K562 (cell line): ENCODE measurements around the gene TBCC. TPM values are rescaled to one million over a fixed set of nuclear protein-coding genes. Genes with fewer than 3 reads are reported as not detected.

Experiments used
- BMI1 ChIP-seq: fragments of 150-350 bp; IDR thresholded peaks from 2 replicates; pipeline ENCODE4 v1.6.1; 2014; ENCODE audit warnings: low read length
- CREB1 ChIP-seq, 2 experiments: sonication (generic) in 1 of 2; formaldehyde crosslinking in 1 of 2; IDR thresholded peaks; 2 replicates each; pipeline versions ENCODE4 v1.6.1 to v1.8.0; 2012 to 2022; ENCODE audit warnings: inconsistent platforms in 1 of 2, mild to moderate bottlenecking in 1 of 2, missing genetic modification reagents in 1 of 2, moderate library complexity in 1 of 2
- ETV6 ChIP-seq, 3 experiments: fragments of 150-350 bp in 1 of 3; sonication (generic) in 1 of 3; formaldehyde crosslinking in 1 of 3; IDR thresholded peaks; 2 replicates each; pipeline versions ENCODE4 v1.6.1 to v1.8.0; 2014 to 2022; ENCODE audit warnings: borderline replicate concordance in 2 of 3, low read depth in 2 of 3, antibody characterized with exemption in 1 of 3, low read length in 1 of 3, mild to moderate bottlenecking in 1 of 3, missing genetic modification reagents in 1 of 3
- HDAC2 ChIP-seq: fragments of 450-650 bp; IDR thresholded peaks from 2 replicates; pipeline ENCODE4 v1.6.1; 2016; ENCODE audit warnings: mild to moderate bottlenecking
- JUND ChIP-seq, 2 experiments: IDR thresholded peaks; 2 replicates in 1 of 2; 3 replicates in 1 of 2; pipeline ENCODE4 v1.6.1; 2011; ENCODE audit warnings: borderline replicate concordance in 2 of 2, low read depth in 2 of 2, low read length in 2 of 2, improper control_type of control experiment in 1 of 2, missing biosample characterization in 1 of 2, missing genetic modification characterization in 1 of 2, missing genetic modification reagents in 1 of 2
- KDM4B ChIP-seq, 2 experiments: fragments of 450-650 bp in 1 of 2; sonication (generic) in 1 of 2; IDR thresholded peaks; 2 replicates each; pipeline ENCODE4 v1.6.1; 2016 to 2017; ENCODE audit warnings: borderline replicate concordance in 2 of 2, antibody characterized with exemption in 1 of 2, low read depth in 1 of 2, mild to moderate bottlenecking in 1 of 2
- NFIC ChIP-seq: fragments of 450-650 bp; IDR thresholded peaks from 2 replicates; pipeline ENCODE4 v1.6.1; 2017; ENCODE audit warnings: mild to moderate bottlenecking, inconsistent platforms
- PCBP1 ChIP-seq: fragments of 200-400 bp; formaldehyde crosslinking; IDR thresholded peaks from 2 replicates; pipeline ENCODE4 v1.6.1; 2018; ENCODE audit warnings: mild to moderate bottlenecking, low read depth, low read length; ENCODE audit not compliant: poor library complexity, severe bottlenecking
- SNRNP70 ChIP-seq: fragments of 200-400 bp; formaldehyde crosslinking; optimal IDR thresholded peaks from 2 replicates; pipeline ENCODE3; 2017; ENCODE audit warnings: low read depth, low read length
- SREBF2 ChIP-seq: sonication (generic); formaldehyde crosslinking; IDR thresholded peaks from 2 replicates; pipeline ENCODE4 v1.4.0; 2020; ENCODE audit warnings: mild to moderate bottlenecking, missing genetic modification reagents
- SRF ChIP-seq, 2 experiments: fragments of 250-450, 450-650 bp in 1 of 2; sonication (Bioruptor Pico) in 1 of 2; sonication (generic) in 1 of 2; formaldehyde crosslinking; IDR thresholded peaks; 2 replicates each; pipeline versions ENCODE4 v1.5.0 to v1.5.1; 2020 to 2022; ENCODE audit warnings: mild to moderate bottlenecking in 1 of 2, missing genetic modification reagents in 1 of 2
- TCF7 ChIP-seq: sonication (generic); IDR thresholded peaks from 2 replicates; pipeline ENCODE4 v1.6.1; 2016; ENCODE audit warnings: antibody characterized with exemption, borderline replicate concordance
- XRCC5 ChIP-seq: fragments of 200-400 bp; formaldehyde crosslinking; IDR thresholded peaks from 2 replicates; pipeline ENCODE4 v1.6.1; 2017; ENCODE audit warnings: low read depth, mild to moderate bottlenecking, low read length
- ZBTB17 ChIP-seq: fragments of 450-650 bp; formaldehyde crosslinking; IDR thresholded peaks from 2 replicates; pipeline ENCODE4 v1.4.0; 2020; ENCODE audit warnings: mild to moderate bottlenecking
- ZNF408 ChIP-seq: fragments of 250-450 bp; sonication (Bioruptor Pico); IDR thresholded peaks from 2 replicates; pipeline ENCODE4 v1.4.0; 2020; ENCODE audit warnings: low read depth, mild to moderate bottlenecking, moderate library complexity
- ZNF444 ChIP-seq: fragments of 250-450 bp; sonication (Bioruptor Pico); IDR thresholded peaks from 2 replicates; pipeline ENCODE4 v1.4.0; 2020; ENCODE audit warnings: mild to moderate bottlenecking, moderate library complexity
- polyA plus RNA-seq, 8 experiments: library from polyadenylated mRNA; depleted of rRNA in 4 of 8; stranded (reverse) in 5 of 8; unstranded in 3 of 8; fragments of >200 nt; fragmentation: Nextera tagmentation in 2 of 8; fragmentation: Illumina TruSeq in 1 of 8; extraction: Ambion mirVana in 2 of 8; extraction: Trizol in 1 of 8; gene quantifications; 2 replicates each; pipeline versions ENCODE4 v1.2.1 to v1.2.3, GENCODE V29; 2011 to 2014; ENCODE audit warnings: inconsistent platforms in 1 of 8, missing spikeins in 1 of 8
- total RNA-seq, 7 experiments: library from RNA; depleted of rRNA in 6 of 7; stranded (reverse); fragments of >200 nt in 6 of 7; fragmentation: Illumina TruSeq in 2 of 7; extraction: Trizol in 2 of 7; gene quantifications; 2 replicates each; pipeline versions ENCODE4 v1.2.1 to v1.2.3, GENCODE V29; 2011 to 2021; ENCODE audit warnings: low replicate concordance in 1 of 7
- TF ChIP-seq, protein P1 (sequence below): fragments of 450-650 bp; IDR thresholded peaks from 2 replicates; pipeline ENCODE4 v1.7.1; 2018; ENCODE audit warnings: mild to moderate bottlenecking, low read depth; ENCODE audit not compliant: partially characterized antibody

The TBCC gene
- total and polyA plus RNA-seq, 9 of the 15 experiments (the other 6 are each of a cell fraction or from before 2014, with no cell fraction given) = 2.8 to 34.1 (median 23.3) TPM

DNA sequence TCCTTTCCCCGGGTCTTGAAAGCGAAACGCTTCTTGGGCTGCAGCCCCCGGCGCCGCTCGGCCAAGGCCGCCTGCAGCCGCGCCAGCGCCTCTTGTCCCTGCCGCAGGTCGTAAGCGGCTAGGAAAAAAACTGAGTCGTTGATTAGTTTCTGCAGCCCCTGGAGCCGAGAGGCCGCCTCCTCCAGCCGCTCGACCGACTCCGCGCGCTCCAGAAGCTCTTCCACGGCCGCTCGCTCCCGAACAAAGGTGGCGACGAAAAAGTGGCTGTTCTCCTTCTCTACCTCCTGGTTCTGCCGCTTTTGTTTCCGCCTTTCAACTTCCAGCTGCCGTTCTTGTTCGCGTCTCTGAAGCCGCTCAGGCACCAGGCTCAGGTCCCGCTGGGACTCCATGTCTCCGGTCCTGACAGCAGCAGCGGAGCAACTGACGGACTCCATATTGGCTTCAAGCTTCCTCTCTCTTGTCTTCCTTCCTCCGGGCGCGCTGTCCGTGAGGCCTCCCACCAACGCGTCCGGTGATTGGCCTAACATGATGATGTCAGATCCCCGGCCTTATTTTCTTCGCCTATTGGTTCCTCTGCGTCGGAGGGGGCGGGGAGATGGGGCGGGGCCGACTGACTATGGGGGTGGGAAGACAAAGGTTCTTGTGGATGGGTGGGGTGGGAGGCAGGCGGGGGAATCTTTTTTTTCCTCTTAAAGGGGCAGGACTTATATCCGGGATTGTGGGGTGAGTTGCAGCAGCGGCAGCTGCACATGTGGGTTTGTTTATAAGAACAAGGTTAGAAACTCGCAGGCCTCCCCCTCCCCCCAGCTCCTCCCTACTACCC, at the start of gene TBCC (continued):
- TF ChIP-seq CREB1 (IDR thresholded peaks at IDR 0.05) (peak; percentile 86), CREB1 (CRISPR knock-in tag; IDR thresholded peaks at IDR 0.05) (peak; percentile 52), NFIC (peak; percentile 49), TCF7 (no peak), ZBTB17 (no peak), PCBP1 (no peak), SREBF2 (CRISPR knock-in tag) (no peak), ZNF444 (no peak), XRCC5 (no peak), HDAC2 (peak; percentile 35; the same call in 1 of the 2 replicates), KDM4B (IDR thresholded peaks at IDR 0.05; ENCODE audit: borderline replicate concordance in 2 of 2, low read depth in 1 of 2) (peak in 1 of 2 experiments; percentile 86; a peak in 2 of 4 replicates), SRF (CRISPR knock-in tag; IDR thresholded peaks at IDR 0.05) (no peak; a peak in 1 of 4 replicates), JUND (IDR thresholded peaks at IDR 0.05; ENCODE audit: borderline replicate concordance, low read depth, low read length) (peak; percentile 74), JUND (tag; IDR thresholded peaks at IDR 0.05; ENCODE audit: borderline replicate concordance, low read depth, low read length) (peak; percentile 55; the same call in 1 of the 3 replicates), ETV6 (IDR thresholded peaks at IDR 0.05; ENCODE audit: borderline replicate concordance in 1 of 2, low read depth in 2 of 2, low read length in 1 of 2) (no peak), ETV6 (CRISPR knock-in tag; IDR thresholded peaks at IDR 0.05; ENCODE audit: borderline replicate concordance) (no peak), SNRNP70 (no peak), ZNF408 (CRISPR knock-in tag) (no peak), BMI1 (no peak)
- TF ChIP-seq, protein P1, sequence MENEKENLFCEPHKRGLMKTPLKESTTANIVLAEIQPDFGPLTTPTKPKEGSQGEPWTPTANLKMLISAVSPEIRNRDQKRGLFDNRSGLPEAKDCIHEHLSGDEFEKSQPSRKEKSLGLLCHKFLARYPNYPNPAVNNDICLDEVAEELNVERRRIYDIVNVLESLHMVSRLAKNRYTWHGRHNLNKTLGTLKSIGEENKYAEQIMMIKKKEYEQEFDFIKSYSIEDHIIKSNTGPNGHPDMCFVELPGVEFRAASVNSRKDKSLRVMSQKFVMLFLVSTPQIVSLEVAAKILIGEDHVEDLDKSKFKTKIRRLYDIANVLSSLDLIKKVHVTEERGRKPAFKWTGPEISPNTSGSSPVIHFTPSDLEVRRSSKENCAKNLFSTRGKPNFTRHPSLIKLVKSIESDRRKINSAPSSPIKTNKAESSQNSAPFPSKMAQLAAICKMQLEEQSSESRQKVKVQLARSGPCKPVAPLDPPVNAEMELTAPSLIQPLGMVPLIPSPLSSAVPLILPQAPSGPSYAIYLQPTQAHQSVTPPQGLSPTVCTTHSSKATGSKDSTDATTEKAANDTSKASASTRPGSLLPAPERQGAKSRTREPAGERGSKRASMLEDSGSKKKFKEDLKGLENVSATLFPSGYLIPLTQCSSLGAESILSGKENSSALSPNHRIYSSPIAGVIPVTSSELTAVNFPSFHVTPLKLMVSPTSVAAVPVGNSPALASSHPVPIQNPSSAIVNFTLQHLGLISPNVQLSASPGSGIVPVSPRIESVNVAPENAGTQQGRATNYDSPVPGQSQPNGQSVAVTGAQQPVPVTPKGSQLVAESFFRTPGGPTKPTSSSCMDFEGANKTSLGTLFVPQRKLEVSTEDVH = peak; percentile 66
